IPS-18c (cell line): ENCODE measurements around the gene PLIN1.

ENCODE experiments used
- H3K4me3 ChIP-seq: 2 replicates; pipeline ENCODE4 v1.7.0; 2013; ENCODE audit warnings: low read depth, mild to moderate bottlenecking, low read length, moderate library complexity; ENCODE audit not compliant: insufficient read depth
- H3K9me3 ChIP-seq: one replicate; pipeline ENCODE4 v1.6.1; 2013; ENCODE audit warnings: mild to moderate bottlenecking, low read length, moderate library complexity; ENCODE audit not compliant: control insufficient read depth, insufficient read depth

Gene PLIN1

DNA sequence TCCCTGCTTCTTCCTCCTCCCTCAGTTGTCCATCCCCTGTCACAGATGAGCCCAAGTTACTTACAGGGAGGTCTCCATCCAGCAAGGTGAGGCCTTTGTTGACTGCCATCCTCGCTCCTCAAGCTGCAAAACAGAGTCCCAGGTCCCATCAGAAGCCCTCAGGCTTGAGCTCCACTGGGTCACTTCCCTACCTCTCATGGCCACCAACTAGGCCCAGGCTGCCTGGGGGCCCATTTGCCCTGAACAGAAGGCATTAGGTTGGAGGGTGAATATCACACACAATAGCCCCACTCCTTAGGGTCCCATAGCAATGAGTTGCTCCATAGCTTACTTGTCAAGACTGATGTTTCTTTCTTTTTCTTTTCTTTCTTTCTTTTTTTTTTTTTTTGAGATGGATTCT lies 1.8 kb downstream of the PLIN1 start:
- H3K4me3 ChIP-seq = no peak overlapping the region
- H3K9me3 ChIP-seq = no peaks in the 10 kb centered on the region

GRCh38 chr15:89675606-89676005 lies 3.6 kb downstream of the PLIN1 start:
- no peak overlapping the region for H3K4me3 ChIP-seq
- H3K9me3 ChIP-seq = no peaks in the 10 kb centered on the region

DNA sequence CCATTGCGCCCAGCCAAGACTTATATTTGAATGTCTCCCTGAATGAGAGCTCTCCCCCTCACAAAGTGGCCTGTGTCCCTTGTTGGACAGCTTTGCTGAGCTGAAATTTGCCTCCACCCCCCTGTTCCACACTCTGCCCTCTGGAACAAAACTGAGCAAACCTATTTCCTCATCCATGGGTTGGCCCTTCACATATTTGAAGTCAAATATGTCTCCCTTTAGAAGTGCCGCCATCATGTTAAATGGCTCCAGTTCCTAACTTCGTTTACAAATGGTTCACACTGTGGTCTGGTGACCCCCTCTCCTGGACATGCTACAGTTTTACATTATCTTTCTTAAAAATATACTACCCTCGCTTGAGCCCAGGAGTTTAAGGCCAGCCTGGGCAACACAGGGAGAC lies 4.6 kb downstream of the PLIN1 start:
- Histone ChIP-seq H3K4me3 (no peak overlapping the region), H3K9me3 (no peaks in the 10 kb centered on the region)

DNA sequence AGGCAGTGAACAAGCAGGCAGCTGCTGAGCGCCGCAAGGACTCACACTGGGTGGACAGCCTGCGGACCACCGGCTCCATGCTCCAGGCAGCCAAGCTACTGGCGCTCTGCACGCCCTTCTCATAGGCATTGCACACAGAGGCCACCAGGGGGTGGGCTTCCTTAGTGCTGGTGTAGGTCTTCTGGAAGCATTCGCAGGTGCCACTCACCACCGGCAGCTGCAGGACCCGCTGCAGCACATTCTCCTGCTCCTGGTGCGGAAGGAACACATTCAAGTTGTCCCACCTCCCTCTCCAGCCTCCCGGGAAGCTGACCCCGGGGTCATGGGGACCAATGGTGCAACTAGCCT lies 6.0 kb downstream of the PLIN1 start:
- Histone ChIP-seq H3K9me3 (no peaks in the 10 kb centered on the region), H3K4me3 (no peak overlapping the region)

GRCh38 chr15:89672221-89673164 lies 6.7 kb downstream of the PLIN1 start:
- Histone ChIP-seq H3K4me3 (no peak overlapping the region), H3K9me3 (no peaks in the 10 kb centered on the region)

GRCh38 chr15:89671687-89672086 lies 7.5 kb downstream of the PLIN1 start:
- H3K9me3 ChIP-seq = no peaks in the 10 kb centered on the region
- H3K4me3 ChIP-seq = no peak overlapping the region

- no peak overlapping the region for H3K4me3 ChIP-seq
These were observed 8.1 kb downstream of the PLIN1 start for GRCh38 chr15:89670971-89671560.

DNA sequence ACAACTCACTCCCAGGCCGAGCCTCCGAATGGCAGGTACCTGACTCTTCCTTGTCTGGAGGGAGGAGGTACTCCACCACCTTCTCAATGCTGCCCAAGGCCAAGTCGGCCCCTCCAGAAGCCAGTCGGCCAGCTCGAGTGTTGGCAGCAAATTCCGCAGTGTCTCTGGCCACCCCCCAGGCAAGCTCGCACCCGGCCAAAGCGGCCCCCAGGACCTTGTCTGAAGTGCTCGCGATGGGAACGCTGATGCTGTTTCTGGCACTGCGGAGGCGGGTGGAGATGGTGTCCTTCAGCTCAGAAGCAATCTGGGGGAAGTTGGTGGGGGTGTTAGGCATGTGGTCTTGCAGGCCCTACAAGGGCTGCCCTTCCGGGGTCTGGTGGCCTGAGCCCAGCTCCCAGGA lies 9.2 kb downstream of the PLIN1 start:
- no peak overlapping the region for H3K4me3 ChIP-seq
- H3K9me3 ChIP-seq = no peaks in the 10 kb centered on the region

More at GRCh38 chr15:89670971-89671560, 8.1 kb downstream of the PLIN1 start:
- H3K9me3 ChIP-seq = no peaks in the 10 kb centered on the region

- Histone ChIP-seq H3K9me3 (no peaks in the 10 kb centered on the region), H3K4me3 (no peak overlapping the region)
These were observed 9.8 kb downstream of the PLIN1 start for GRCh38 chr15:89669309-89669865.

DNA sequence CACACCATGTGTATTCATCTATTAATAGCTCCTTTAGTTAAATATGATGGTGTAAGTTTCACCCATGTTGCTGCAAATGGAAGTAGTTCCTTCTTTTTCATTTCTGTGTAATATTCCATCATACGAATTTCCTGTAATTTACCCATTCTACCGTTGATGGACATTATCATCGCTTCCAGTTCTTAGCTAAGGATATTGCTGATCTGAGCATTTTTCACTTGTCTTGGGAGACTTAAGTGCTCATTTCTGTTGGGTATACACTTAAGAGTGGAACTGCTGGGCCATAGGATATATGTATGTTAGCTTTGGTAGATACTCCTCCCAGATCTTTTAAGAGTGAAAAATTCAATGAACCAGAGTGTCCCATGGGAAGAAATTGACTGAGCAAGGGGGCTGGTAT lies 11.0 kb downstream of the PLIN1 start:
- Histone ChIP-seq H3K9me3 (no peaks in the 10 kb centered on the region), H3K4me3 (no peak overlapping the region)

- Histone ChIP-seq H3K4me3 (no peak overlapping the region), H3K9me3 (no peaks in the 10 kb centered on the region)
These were observed 11.5 kb downstream of the PLIN1 start for GRCh38 chr15:89667706-89667960.

GRCh38 chr15:89666858-89667705 lies 12.1 kb downstream of the PLIN1 start:
- no peaks in the 10 kb centered on the region for H3K9me3 ChIP-seq
- H3K4me3 ChIP-seq = no peak overlapping the region

GRCh38 chr15:89666184-89666857 lies 12.8 kb downstream of the PLIN1 start:
- peak overlapping the region; percentile 38; the same call in 1 of the 2 replicates for H3K4me3 ChIP-seq
- H3K9me3 ChIP-seq = no peaks in the 10 kb centered on the region

DNA sequence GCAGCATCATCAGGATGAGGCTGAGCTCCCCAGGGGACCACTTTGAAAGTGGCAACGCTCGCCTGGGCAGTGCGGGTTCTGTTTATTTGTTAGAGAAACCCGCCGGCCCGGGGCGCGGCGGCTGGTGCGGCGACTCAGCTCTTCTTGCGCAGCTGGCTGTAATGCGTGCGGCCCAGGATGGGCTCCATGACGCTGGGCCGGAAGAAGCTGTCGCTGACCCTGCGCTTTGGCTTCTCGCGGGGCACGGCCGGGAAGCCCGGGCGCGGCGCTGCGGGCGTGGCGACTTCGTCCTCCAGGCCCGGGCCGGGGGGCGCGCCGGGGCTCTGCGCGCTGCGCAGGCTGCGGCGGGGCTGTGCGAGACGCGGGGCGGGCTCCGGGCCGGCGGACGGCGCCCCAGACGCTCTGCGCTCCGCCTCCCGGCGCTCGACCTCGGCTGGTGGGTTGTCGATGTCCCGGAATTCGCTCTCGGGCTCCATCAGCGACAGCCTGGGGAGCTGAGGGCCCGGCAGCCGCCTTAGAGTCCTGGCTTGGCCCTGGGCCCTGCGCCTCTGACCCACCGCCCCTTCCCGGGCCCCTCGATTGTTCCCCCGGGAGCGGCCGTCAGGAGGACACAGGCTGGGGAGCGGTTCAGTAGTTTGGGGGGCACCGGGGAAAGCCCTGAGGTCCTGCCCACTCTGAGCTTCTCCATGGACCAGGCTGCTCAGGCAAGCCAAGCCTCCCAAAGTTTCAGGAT lies 13.6 kb downstream of the PLIN1 start:
- Histone ChIP-seq H3K4me3 (peak overlapping the region; percentile 38; the same call in 1 of the 2 replicates), H3K9me3 (no peaks in the 10 kb centered on the region)

- no peaks in the 10 kb centered on the region for H3K9me3 ChIP-seq
- H3K4me3 ChIP-seq = no peak overlapping the region
These were observed 14.5 kb downstream of the PLIN1 start for GRCh38 chr15:89664441-89665350.
